ENCODE results near the gene CIT.

DNA sequence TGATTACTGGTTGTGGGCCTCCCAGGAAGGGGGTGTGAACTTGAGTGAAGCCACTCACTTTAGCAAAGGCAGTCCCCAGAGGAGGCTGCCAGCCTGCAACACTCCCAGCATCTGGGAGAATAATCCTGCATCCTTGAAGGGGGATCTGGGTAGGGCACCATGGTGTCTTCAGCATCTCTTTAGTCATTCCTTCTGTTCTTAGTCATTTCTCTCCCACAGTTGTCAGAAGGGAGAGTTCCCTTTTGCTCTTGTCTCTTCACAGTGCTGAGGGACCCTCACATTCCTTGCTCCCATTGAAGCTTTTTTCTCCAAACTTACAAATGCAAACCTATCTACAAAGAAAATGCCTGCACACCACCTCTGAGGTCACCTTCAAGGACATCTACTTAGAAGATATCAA, 48.1 kb upstream of the CIT start:
- TF ChIP-seq, protein P1, sequence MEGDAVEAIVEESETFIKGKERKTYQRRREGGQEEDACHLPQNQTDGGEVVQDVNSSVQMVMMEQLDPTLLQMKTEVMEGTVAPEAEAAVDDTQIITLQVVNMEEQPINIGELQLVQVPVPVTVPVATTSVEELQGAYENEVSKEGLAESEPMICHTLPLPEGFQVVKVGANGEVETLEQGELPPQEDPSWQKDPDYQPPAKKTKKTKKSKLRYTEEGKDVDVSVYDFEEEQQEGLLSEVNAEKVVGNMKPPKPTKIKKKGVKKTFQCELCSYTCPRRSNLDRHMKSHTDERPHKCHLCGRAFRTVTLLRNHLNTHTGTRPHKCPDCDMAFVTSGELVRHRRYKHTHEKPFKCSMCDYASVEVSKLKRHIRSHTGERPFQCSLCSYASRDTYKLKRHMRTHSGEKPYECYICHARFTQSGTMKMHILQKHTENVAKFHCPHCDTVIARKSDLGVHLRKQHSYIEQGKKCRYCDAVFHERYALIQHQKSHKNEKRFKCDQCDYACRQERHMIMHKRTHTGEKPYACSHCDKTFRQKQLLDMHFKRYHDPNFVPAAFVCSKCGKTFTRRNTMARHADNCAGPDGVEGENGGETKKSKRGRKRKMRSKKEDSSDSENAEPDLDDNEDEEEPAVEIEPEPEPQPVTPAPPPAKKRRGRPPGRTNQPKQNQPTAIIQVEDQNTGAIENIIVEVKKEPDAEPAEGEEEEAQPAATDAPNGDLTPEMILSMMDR (IDR thresholded peaks at IDR 0.05), result no peak
- no peak for TF ChIP-seq POLR2AphosphoS5 (IDR thresholded peaks at IDR 0.05; ENCODE audit: insufficient read depth in 1 of 2, low read depth in 1 of 2)

Data from vagina (tissue), 2 donors.